Activated effector memory CD4-positive, alpha-beta T cell treated with anti-CD3 and anti-CD28 coated beads, Interleukin-2, amount 50 U/mL, for 16 hours (primary cell): Measurements from ENCODE around the gene ETV5.

Source experiments
- DNase-seq: peaks from one replicate; pipeline ENCODE4 v3.0.0-alpha.2; 2020

The ETV5 gene

GRCh38 chr3:186014866-186015265, 94.0 kb downstream of the ETV5 start:
- no peak for DNase-seq

- no peak for DNase-seq
Observed at GRCh38 chr3:186013312-186013711, 95.6 kb downstream of the ETV5 start.

- no peak for DNase-seq
Observed at GRCh38 chr3:186012137-186012536, 96.8 kb downstream of the ETV5 start.

- DNase-seq = no peak
Observed at GRCh38 chr3:186004671-186005070, 104.2 kb downstream of the ETV5 start.

GRCh38 chr3:186004209-186004608, 104.7 kb downstream of the ETV5 start:
- DNase-seq = no peak

GRCh38 chr3:186003610-186004009, 105.3 kb downstream of the ETV5 start:
- no peak for DNase-seq

GRCh38 chr3:186002884-186003472, 105.9 kb downstream of the ETV5 start:
- no peak for DNase-seq

- no peak for DNase-seq
Observed at GRCh38 chr3:186001842-186002241, 107.0 kb downstream of the ETV5 start.

- DNase-seq = no peak
Observed at GRCh38 chr3:185999221-185999620, 109.7 kb downstream of the ETV5 start.

GRCh38 chr3:185998136-185998535, 110.8 kb downstream of the ETV5 start:
- no peak for DNase-seq

- no peak for DNase-seq
Observed at GRCh38 chr3:185997130-185997529, 111.8 kb downstream of the ETV5 start.
